Fibroblast of skin of back (primary cell): ENCODE measurements around the gene CAPZB. TPM values are rescaled to one million over a fixed set of nuclear protein-coding genes. Genes with fewer than 3 reads are reported as not detected.
"Not testable (repeated sequence)": the region's sequence is repeated elsewhere in the genome, so short reads cannot be mapped to it uniquely, and the experiment has no call there.

Experiments
- DNase-seq: peaks from one replicate; pipeline ENCODE4 v3.0.0-alpha.2; 2013
- polyA plus RNA-seq, 2 experiments: library from polyadenylated mRNA; unstranded; fragments of 120-200 nt; gene quantifications; one replicate each; pipeline ENCODE4 v1.2.1, GENCODE V29; 2013; ENCODE audit not compliant: insufficient read length in 2 of 2

The CAPZB gene
- 531 TPM for polyA plus RNA-seq (2013, experiment 1 of 2; ENCODE audit: insufficient read length)
- polyA plus RNA-seq (2013, experiment 2 of 2; ENCODE audit: insufficient read length) = 506 TPM

GRCh38 chr1:19485362-19486187 is at the start of gene CAPZB:
Gene CAPZB, minus strand, starts transcription at chr1:19485539. Its CDS starts 101 bp downstream, at chr1:19485438.
- DNase-seq = peak; percentile 93

- no peak for DNase-seq
These were observed 48.9 kb upstream of the CAPZB start for GRCh38 chr1:19534281-19534680.

GRCh38 chr1:19533626-19534025 is 48.3 kb upstream of the CAPZB start:
- DNase-seq = no peak

- no peak for DNase-seq
These were observed 47.2 kb upstream of the CAPZB start for GRCh38 chr1:19532519-19532918.

DNA sequence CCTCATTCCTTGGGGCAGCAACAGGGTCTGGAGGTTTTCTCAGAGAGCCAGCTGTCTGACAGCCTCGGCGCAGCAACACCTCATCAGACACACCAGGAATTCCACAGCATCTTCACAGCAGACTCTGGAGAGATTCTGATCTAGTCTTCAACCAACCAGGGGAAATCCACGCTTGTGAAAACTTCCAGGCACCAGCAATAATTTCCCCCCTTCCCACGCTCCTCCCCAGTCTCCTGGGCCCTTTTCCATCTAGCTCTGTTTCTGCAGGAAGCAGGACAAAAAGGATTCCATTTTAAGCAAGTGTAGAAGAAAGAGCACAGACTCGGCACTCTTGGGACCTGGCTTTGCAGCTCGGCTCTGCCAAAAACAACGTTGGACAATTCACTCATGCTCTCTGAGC is 44.3 kb upstream of the CAPZB start:
- no peak for DNase-seq

DNA sequence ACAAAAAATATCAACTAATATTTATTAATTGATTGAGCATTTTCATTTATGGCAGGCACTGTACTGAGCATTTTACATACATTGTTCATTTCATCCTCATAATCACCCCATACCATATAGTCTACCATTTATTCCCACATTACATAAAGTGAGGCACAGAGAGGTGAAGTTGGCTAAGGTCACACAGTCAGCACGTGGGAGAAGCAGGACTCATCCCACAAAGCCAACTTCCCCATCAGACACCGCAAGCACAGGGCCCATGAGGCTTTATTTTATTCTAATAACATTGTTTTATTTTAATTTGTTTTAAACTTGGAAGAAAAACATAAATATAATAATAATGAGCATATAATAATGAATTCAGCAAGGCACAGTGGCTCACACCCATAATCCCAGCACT is 43.1 kb upstream of the CAPZB start:
- no peak for DNase-seq

GRCh38 chr1:19525607-19526545 is 40.5 kb upstream of the CAPZB start:
- no peak for DNase-seq

DNA sequence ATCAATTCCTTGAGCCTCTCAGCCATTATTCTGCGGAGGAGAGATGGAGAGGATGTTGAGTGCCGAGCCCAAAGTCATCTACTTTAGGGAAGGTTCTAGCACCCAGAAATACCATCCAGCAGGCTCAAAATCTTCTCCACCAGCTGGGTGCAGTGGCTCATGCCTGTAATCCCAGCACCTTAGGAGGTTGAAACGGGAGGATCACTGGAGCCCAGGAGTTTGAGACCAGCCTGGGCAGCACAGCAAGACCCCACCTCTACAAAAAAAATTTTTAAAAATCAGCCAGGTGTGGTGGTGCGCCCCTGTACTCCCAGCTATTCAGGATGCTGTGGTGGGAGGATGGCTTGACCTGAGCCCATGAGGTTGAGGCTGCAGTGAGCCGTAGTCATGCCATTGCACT is 39.5 kb upstream of the CAPZB start:
- no peak for DNase-seq

DNA sequence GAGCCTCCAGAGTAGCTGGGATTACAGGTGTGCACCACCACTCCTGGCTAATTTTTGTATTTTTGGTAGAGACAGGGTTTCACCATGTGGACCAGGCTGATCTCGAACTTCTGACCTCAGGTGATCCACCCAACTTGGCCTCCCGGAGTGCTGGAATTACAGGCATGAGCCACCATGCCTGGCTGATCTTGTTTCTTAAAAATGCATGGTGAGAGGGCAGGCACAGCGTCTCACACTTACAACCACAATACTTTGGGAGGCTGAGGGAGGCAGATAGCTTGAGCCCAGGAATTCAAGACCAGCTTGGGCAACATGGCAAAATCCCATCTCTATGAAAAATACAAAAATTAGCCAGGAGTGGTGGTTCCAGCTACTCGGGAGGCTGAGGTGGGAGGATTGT is 37.2 kb upstream of the CAPZB start:
- not testable (repeated sequence) for DNase-seq

- DNase-seq = no peak
These were observed 36.1 kb upstream of the CAPZB start for GRCh38 chr1:19521411-19521810.

- no peak for DNase-seq
These were observed 31.7 kb upstream of the CAPZB start for GRCh38 chr1:19517017-19517416.

DNA sequence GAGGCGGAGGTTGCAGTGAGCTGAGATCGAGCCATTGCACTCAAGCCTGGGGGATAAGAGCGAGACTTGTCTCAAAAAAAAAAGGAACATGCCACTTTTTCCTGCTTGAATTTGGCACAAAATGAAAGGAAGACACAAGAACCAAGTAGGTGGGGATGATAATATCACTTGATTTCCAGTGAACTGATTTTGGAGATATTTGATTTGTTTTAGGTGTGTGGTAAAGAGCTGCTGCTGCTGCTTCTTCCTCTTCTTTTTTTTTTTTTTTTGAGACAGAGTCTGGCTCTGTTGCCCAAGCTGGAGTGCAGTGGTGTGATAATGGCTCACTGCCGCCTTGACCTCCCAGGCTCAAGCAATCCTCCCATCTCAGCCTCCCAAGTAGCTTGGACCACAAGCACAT is 29.9 kb upstream of the CAPZB start:
- no peak for DNase-seq

GRCh38 chr1:19514391-19514831 is 29.1 kb upstream of the CAPZB start:
- peak; percentile 21 for DNase-seq

DNA sequence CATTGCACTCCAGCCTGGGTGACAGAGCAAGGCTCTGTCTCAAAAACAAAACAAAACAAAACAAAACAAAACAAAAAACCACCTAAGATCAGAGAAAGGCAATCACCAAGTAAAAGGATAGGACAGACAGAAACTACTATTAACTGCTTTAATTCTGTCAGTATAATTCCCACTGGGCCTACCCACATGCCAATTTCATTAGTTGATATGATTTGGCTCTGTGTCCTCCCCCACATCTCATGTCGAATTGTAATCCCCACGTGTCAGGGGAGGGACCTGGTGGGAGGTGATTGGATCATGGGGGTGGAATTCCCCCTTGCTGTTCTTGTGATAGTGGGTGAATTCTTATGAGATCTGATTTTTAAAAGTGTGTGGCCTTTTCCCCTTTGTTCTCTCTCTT is 27.2 kb upstream of the CAPZB start:
- peak; percentile 72 for DNase-seq

- DNase-seq = no peak
These were observed 25.8 kb upstream of the CAPZB start for GRCh38 chr1:19511116-19511515.

DNA sequence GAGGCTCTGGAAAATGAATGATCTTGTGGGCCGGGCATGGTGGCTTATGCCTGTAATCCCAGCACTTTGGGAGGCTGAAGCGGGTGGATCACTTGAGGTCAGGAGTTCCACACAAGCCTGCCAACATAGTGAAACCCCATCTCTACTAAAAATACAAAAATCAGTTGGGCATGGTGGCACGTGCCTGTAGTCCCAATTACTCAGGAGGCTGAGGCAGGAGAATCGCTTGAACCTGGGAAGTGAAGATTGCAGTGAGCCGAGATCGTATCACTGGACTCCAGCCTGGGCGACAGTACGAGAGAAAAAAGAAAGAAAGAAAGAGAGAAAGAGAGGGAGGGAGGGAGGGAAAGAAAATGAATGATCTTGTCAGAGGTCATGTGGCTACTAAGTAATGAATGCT is 24.3 kb upstream of the CAPZB start:
- DNase-seq = not testable (repeated sequence)

DNA sequence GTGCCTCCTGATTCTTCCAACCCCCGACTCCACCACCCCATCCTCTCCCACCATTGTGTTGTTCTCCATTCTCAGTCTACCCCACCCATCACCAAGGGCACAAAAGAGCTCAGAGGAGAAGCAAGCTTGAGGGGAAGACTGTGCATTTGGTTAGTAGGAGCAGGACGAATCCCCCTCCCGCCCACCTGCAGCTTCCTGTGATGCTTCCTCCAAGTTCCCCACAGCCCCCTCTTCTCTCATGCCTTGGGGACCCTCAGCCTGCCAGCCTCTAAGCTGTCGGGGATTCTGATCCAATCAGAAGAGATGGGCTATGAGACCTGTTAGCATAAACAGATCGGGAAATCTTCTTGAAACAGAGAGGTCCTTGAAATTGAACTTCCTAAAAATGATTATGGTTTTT is 22.2 kb upstream of the CAPZB start:
- no peak for DNase-seq

GRCh38 chr1:19505693-19506457 is 20.5 kb upstream of the CAPZB start:
- DNase-seq = no peak

DNA sequence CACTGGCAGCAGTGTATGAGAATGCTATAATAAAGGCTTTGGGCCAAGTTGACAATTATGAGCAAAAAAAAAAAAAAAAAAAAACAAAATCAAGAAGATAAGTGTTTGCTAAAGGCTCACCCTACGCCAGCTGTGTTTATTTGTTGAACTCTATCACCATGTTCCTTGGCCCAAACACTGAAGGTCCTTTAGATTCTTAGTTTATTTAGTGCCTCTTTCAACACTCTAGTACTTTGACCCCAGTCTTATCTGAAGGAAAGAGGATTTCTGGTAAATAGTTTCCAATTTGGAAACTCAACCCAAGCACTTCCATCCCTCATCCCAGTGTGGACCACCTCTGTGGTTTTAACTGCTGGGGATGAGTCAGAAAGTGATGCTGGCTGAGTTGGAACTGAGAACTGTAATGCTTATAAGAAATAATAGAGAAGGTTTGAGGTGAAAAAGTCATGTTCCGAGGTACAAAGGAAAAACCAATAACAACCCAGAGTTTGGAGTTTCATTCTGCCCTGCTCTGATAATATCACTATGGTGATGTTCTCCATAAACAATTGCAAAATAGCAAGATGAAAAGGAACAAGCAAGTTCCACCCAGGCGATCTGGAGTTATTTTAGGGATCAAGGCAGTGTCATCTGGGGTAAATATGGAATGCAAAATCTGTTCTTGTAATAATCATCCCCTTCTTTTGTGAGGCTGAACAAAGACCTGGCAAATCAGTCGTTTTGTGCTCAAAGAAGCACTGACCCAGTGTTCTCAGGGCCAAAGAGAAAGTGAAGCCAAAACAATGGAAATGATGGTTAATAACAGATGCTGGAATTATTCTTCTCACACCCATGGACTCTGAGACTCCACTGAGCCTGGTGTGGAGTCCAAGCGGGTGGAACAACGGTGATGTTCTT is 19.7 kb upstream of the CAPZB start:
- no peak for DNase-seq

DNA sequence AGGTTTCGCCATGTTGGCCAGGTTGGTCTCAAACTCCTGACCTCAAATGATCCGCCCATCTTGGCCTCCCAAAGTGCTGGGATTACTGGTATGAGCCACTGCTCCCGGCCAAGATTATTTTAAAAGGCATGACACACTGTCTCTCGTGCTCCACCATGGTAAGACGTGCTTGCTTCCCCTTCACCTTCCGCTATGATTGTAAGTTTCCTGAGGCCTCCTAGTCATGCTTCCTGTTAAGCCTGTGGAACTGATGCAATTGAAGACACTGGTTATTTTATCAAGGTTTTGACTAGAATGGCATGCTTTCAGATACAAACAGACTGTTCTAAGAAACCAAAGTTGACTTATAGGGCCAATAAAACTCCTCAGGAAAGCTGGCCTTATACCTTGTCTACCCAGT is 16.9 kb upstream of the CAPZB start:
- not testable (repeated sequence) for DNase-seq

- not testable (repeated sequence) for DNase-seq
These were observed 14.5 kb upstream of the CAPZB start for GRCh38 chr1:19499887-19500286.
